ENCODE results near the gene SCARB1. TPM values are rescaled to one million over a fixed set of nuclear protein-coding genes. Genes with fewer than 3 reads are reported as not detected.

SCARB1 gene
- total RNA-seq, 1 donor from 2014 or later, result 25.8 TPM

DNA sequence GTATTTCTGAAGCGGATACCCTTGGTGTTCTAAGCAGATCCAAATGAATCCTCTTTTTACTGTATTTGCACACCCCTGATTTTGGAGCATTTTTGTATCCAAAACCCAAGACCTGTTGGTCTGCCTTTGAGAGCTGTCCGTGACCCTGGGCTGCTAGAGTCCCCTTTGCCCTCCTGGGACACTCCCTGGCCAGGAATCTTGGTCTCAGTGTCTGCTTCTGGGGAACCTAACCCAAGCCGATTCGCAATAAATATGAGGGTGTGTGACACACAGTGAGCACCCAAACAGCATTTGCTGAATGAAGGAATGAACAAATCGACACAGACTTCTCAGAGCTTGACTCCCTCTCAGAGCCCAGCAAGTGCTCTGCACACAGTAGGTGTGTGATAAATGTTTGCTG is 92.9 kb downstream of the SCARB1 start:
- H3K36me3 Mint-ChIP-seq (ENCODE audit: low read depth), result peaks cover 6% of the 10 kb centered on the region
- peaks cover 8% of the 10 kb centered on the region for H3K9me3 Mint-ChIP-seq
- intact Hi-C loops (cut with micrococcal nuclease), result loop anchor here (5.0 kb wide), 4 partner anchors 88 to 1053 kb away; no protein-coding TSS in a partner anchor
- no peak overlapping the region for H3K27ac Mint-ChIP-seq
- no peak for DNase-seq (ENCODE audit: low spot score)
- peaks cover 25% of the 10 kb centered on the region for H3K27me3 Mint-ChIP-seq (ENCODE audit: low read depth)
- no peak overlapping the region for H3K4me3 Mint-ChIP-seq (ENCODE audit: low read depth)
- peaks cover 30% of the 10 kb centered on the region for H3K4me1 Mint-ChIP-seq (ENCODE audit: low read depth)

DNA sequence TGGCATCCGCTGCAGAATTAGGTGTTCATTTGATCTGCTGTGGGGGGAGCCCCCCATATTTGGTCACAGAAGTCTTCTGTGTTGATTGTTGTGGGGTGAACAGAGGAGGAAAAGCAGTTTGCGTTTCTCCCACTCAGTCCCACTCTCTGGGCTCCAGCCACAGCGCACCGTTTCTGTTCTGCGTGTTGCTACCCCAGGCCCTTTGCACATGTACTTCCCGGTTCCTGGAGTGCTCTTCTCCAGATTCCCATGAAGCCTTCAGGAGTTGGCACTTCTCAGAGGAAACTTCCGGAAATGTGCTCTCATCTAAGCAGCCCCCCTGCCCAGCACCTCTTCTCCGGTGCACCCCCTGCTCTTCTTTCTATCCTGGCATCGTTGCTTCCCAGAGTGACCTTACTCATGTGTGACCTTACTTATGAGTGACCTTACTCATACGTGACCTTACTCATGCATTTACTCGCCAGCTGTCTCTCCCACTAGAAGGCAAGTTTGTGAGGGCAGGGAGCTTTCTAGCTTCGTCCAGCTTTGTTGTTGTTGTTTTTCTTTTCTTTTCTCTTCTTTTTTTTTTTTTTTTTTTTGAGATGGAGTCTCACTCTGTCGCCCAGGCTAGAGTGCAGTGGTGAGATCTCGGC is 93.7 kb downstream of the SCARB1 start:
- no peak overlapping the region for H3K4me3 Mint-ChIP-seq (ENCODE audit: low read depth)
- DNase-seq (ENCODE audit: low spot score), result no peak
- intact Hi-C loops (cut with micrococcal nuclease), result loop anchor here (5.0 kb wide), 4 partner anchors 88 to 1053 kb away; no protein-coding TSS in a partner anchor
- H3K27ac Mint-ChIP-seq, result no peak overlapping the region
- H3K36me3 Mint-ChIP-seq (ENCODE audit: low read depth), result peaks cover 3% of the 10 kb centered on the region
- peaks cover 8% of the 10 kb centered on the region for H3K9me3 Mint-ChIP-seq
- peaks cover 28% of the 10 kb centered on the region for H3K27me3 Mint-ChIP-seq (ENCODE audit: low read depth)
- peaks cover 24% of the 10 kb centered on the region for H3K4me1 Mint-ChIP-seq (ENCODE audit: low read depth)

DNA sequence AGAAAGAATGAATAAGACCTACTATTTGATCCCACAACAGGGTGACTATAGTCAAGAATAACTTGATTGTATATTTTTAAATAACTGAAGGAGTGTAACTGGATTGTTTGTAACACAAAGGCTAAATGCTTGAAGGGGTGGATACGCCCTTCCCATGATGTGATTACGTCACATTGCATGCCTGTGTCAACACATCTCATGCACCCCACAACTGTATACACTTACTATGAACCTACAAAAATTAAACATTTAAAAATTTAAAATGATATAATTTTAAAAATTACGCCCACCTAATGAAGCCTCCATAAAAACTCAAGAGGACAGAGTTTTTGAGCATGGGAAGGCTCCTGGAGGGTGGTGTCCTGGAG is 94.5 kb downstream of the SCARB1 start:
- Mint-ChIP-seq H3K9me3 (peaks cover 16% of the 10 kb centered on the region), H3K27ac (no peak overlapping the region), H3K36me3 (ENCODE audit: low read depth) (peaks cover 3% of the 10 kb centered on the region), H3K4me1 (ENCODE audit: low read depth) (peaks cover 18% of the 10 kb centered on the region), H3K4me3 (ENCODE audit: low read depth) (no peak overlapping the region), H3K27me3 (ENCODE audit: low read depth) (peaks cover 28% of the 10 kb centered on the region)
- DNase-seq (ENCODE audit: low spot score), result no peak
- intact Hi-C loops (cut with micrococcal nuclease), result no loop called here

DNA sequence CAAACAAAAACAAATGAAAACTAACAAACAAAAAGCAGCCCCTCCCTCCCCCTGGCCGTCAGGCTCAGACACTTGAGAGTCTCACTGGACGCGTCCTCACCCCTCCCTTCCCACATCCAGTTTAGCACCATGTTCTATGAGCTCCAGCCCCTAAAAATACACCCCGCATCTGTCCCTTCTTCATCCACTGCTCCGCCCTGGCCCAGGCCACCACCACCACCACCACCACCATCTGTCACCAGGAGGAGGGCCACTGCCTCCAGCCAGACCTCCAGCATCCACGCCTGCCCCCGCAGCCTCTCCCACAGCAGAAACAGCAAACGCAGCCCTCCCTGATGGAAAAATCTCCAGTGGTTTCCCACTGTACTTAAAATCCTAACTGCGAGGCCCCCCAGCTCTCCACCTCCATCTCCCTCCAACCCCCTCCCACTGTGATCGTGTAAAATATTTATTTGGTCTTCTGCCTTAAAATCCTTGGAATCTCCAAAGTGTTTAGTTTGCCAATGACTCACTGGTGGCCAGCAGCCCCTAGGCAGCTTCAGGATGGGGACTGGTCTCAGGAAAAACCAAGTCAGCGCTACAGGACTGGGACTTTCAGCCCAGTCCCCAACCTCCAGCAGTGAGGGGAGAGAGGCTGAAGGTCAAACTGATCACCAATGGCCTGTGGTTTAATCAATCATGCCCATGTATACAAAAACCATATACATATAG is 95.1 kb downstream of the SCARB1 start:
- Mint-ChIP-seq H3K4me3 (ENCODE audit: low read depth) (no peak overlapping the region), H3K36me3 (ENCODE audit: low read depth) (peaks cover 3% of the 10 kb centered on the region), H3K4me1 (ENCODE audit: low read depth) (peaks cover 14% of the 10 kb centered on the region), H3K27ac (no peak overlapping the region), H3K27me3 (ENCODE audit: low read depth) (peaks cover 28% of the 10 kb centered on the region), H3K9me3 (peaks cover 19% of the 10 kb centered on the region)
- DNase-seq (ENCODE audit: low spot score), result no peak
- intact Hi-C loops (cut with micrococcal nuclease), result no loop called here

DNA sequence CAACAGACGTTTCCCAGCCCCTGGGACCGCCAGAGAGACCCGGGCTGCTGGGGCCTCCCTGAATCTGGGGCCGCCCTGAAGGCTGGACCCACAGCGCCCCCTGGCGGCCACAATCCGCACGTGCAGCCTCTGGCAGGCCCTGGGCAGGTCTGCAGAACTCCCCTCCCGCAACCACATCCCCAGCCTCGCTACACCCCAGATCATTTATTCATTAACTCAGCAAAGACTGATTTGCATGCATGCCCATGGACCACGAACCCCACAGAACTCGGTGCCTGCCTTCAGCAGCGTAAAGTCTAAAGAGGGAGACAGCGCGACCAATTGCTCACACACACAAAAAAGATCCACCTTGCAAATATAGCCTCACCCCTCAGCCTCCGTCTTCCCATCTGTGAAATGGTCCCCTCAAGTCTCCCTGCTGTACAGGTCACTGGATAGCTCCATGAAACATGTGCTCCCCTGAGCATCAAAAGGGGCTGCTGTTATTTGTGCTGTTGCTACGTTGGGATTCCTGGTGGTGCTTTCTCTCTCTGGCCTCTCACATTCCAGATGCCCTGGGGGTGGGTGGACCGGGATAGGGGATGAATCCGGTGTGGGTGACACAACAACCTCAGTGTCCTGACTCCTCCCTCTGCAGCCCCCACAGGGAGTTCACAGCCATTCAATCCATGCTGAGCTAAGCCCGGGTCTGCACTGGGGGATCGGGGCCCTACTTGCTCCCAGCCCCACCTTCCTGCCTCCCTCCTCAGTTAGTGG is 96.4 kb downstream of the SCARB1 start:
- Mint-ChIP-seq H3K36me3 (ENCODE audit: low read depth) (peaks cover 3% of the 10 kb centered on the region), H3K9me3 (peaks cover 28% of the 10 kb centered on the region), H3K27me3 (ENCODE audit: low read depth) (peaks cover 24% of the 10 kb centered on the region), H3K4me3 (ENCODE audit: low read depth) (no peak overlapping the region), H3K27ac (no peak overlapping the region), H3K4me1 (ENCODE audit: low read depth) (peaks cover 23% of the 10 kb centered on the region)
- intact Hi-C loops (cut with micrococcal nuclease), result loop anchor here (1.0 to 2.0 kb wide), 4 partner anchors 168 to 731 kb away; partner anchors contain the start of gene NCOR2
- peak; percentile 73 for DNase-seq (ENCODE audit: low spot score)

DNA sequence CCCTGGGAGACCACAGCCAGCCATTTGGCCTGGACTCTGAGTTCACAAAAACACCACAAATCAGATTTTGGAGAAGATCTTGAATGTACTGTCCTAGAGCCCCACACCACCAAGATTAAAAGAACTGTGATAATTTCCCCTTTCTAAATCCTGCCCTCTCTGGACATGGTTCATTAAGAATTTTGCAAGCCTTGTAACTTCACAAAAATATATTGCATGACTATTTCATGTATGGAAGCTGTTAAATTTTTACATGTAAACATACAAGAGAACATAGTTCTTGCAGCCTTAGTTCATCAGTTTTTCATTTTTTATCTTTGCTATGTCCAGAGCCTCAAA is 97.0 kb downstream of the SCARB1 start:
- H3K4me3 Mint-ChIP-seq (ENCODE audit: low read depth), result no peak overlapping the region
- no peak overlapping the region for H3K27ac Mint-ChIP-seq
- peaks cover 28% of the 10 kb centered on the region for H3K9me3 Mint-ChIP-seq
- intact Hi-C loops (cut with micrococcal nuclease), result loop anchor here (1.0 to 2.0 kb wide), 4 partner anchors 168 to 730 kb away; partner anchors contain the start of gene NCOR2
- no peak for DNase-seq (ENCODE audit: low spot score)
- H3K4me1 Mint-ChIP-seq (ENCODE audit: low read depth), result peaks cover 26% of the 10 kb centered on the region
- peaks cover 3% of the 10 kb centered on the region for H3K36me3 Mint-ChIP-seq (ENCODE audit: low read depth)
- peaks cover 24% of the 10 kb centered on the region for H3K27me3 Mint-ChIP-seq (ENCODE audit: low read depth)

DNA sequence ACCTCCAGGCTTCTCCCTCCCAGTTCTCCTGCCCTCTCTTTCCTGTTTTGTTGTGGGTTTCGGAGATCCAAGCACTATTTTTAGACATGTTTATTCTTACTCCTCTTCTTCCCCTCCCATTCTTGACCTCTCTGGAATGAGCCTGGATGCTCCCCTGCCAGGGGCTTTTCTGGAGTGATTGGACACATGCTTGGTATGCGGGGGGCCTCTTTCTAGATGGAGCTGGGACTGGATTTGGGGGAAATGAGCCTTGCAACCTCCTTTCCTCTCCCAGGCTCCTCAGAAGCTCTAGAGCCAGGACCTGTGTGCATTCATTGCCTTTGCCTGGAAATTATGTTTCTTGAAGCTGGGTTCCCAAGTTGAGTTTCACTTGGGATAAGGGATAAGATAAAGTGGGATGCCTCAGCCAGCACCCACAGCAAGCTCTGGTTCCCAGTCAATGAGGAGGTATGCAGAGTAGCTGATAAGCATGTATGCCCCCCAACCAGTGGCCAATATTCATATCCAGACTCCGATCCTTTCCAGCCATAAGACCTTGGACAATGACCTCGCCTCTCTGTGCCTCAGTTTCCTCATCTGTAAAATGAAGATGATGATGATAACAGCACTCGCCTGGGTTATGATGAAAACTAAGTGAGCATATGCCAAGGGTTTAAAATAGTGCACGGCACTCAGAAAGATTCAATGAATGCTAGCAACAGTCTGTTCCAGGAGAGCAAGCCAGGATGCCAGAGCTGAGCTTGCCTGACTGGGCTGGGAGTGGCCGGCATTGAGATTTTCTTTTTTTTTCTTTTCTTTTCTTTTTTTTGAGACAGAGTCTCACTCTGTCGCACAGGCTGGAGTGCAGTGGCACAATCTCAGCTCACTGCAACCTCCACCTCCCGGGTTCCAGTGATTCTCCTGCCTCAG is 97.8 kb downstream of the SCARB1 start:
- peaks cover 32% of the 10 kb centered on the region for H3K4me1 Mint-ChIP-seq (ENCODE audit: low read depth)
- H3K4me3 Mint-ChIP-seq (ENCODE audit: low read depth), result no peak overlapping the region
- H3K36me3 Mint-ChIP-seq (ENCODE audit: low read depth), result peaks cover 3% of the 10 kb centered on the region
- no peak for DNase-seq (ENCODE audit: low spot score)
- peaks cover 20% of the 10 kb centered on the region for H3K27me3 Mint-ChIP-seq (ENCODE audit: low read depth)
- intact Hi-C loops (cut with micrococcal nuclease), result loop anchor here (2.0 kb wide), 3 partner anchors 167 to 417 kb away; partner anchors contain the start of gene NCOR2
- peaks cover 28% of the 10 kb centered on the region for H3K9me3 Mint-ChIP-seq
- no peak overlapping the region for H3K27ac Mint-ChIP-seq

DNA sequence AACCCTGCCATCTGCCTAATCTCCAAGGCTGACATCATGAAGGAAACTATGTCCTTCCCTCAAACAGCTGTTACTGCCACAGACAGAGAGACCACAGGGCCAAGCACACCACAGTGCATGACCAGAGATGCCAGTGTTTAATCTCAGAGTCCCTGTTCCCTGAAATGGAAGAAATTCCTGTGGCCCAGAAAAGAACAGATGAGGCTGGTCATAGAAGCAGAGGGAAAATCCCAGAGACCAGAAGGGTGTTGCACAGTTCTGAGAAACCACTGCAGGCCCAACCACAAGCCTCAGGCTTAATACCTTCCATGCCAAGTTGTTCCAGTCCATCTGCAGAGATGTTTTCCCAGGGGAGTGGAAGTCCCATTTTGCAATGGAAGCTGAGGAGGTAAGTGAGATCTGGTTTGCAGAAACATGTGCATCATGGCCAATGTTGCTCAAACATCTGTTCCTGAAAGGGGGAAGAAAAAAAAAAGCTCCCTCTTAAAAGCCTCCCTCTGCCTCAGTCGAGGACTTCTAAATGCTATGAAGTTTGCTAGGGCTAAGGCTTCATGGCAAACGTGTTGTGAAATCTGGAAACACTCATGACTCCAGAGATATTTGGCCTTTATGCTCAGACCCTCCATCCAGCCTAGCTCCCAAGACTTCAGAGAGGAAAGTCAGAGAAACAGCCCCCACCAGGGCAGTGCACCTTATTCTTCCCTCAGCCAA is 98.6 kb downstream of the SCARB1 start:
- intact Hi-C loops (cut with micrococcal nuclease), result no loop called here
- Mint-ChIP-seq H3K9me3 (peaks cover 28% of the 10 kb centered on the region), H3K4me3 (ENCODE audit: low read depth) (no peak overlapping the region), H3K27me3 (ENCODE audit: low read depth) (peaks cover 20% of the 10 kb centered on the region), H3K36me3 (ENCODE audit: low read depth) (peaks cover 3% of the 10 kb centered on the region), H3K27ac (no peak overlapping the region), H3K4me1 (ENCODE audit: low read depth) (peaks cover 32% of the 10 kb centered on the region)
- DNase-seq (ENCODE audit: low spot score), result no peak

DNA sequence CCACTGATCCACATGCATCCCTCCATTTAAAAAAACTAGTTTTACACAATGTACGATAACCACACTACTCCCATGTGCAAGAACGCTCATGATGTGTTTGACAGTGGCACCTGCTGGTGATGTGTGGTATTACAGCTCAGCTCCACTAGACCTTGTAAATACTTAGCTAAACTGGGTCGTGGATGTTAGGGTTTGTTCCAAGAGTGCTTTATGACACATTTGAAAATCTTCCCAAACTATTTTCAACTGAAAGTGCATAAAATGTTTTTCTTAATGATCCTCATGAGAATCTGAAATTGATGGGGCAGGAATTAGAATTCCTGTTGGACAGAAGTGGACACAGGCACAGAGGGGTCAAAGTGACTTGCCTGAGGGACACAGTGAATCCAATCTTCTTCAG is 99.2 kb downstream of the SCARB1 start:
- no peak for DNase-seq (ENCODE audit: low spot score)
- peaks cover 32% of the 10 kb centered on the region for H3K4me1 Mint-ChIP-seq (ENCODE audit: low read depth)
- peaks cover 28% of the 10 kb centered on the region for H3K9me3 Mint-ChIP-seq
- intact Hi-C loops (cut with micrococcal nuclease), result no loop called here
- H3K27ac Mint-ChIP-seq, result no peak overlapping the region
- H3K27me3 Mint-ChIP-seq (ENCODE audit: low read depth), result peaks cover 18% of the 10 kb centered on the region
- peaks cover 3% of the 10 kb centered on the region for H3K36me3 Mint-ChIP-seq (ENCODE audit: low read depth)
- no peak overlapping the region for H3K4me3 Mint-ChIP-seq (ENCODE audit: low read depth)

DNA sequence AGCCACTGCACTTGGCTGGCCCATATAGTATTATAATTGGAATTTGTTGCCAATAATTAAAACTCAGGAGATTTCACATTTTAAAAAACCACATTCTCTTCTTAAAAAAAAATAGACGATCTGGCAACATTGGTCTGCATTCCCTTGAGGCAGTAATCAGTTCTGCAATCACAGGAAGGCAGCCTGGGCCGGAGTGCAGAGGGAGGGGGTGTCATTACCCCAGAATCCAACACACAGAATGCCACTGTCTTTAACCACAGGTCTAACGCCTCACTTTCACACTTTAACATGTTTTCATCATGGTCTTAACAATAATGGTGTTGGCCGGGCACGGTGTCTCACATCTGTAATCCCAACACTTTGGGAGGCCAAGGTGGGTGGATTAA is 100.1 kb downstream of the SCARB1 start:
- intact Hi-C loops (cut with micrococcal nuclease), result no loop called here
- Mint-ChIP-seq H3K9me3 (peaks cover 28% of the 10 kb centered on the region), H3K27me3 (ENCODE audit: low read depth) (peaks cover 15% of the 10 kb centered on the region), H3K4me1 (ENCODE audit: low read depth) (peaks cover 32% of the 10 kb centered on the region), H3K27ac (no peak overlapping the region), H3K36me3 (ENCODE audit: low read depth) (peaks cover 3% of the 10 kb centered on the region), H3K4me3 (ENCODE audit: low read depth) (no peak overlapping the region)
- DNase-seq (ENCODE audit: low spot score), result no peak

DNA sequence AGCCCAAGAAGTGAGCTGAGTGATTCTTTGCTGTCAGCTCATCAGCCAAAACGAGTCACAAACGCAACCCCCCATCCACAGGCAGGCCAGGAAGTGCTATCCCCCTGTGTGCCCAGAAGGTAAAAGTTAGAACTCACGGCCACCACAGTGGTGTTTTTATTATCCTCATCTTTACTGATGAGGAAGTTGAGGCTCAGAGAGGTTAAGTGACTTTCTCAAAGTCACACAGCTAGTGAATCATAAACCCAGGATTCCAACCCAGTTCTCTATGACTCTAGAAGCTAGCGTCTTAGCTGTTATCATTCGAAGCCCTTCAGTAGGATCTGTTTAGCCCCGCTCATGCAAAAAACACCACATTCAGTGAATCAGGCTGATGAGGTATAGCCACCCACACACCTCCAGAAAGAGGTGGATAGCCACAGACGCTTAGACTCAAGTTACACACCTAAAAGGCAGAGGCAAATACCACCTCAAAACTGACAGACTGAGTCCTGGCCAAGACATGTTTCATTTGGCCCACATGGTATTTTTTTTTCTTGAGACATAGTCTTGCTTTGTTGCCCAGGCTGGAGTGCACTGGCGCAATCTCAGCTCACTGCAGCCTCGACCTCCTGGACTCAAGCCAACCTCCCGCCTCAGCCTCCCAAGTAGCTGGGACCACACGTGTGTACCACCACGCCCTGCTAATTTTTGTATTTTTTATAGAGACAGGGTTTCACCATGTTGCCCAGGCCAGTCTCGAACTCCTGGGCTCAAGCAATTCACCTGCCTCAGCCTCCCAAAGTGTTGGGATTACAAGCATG is 100.7 kb downstream of the SCARB1 start:
- DNase-seq (ENCODE audit: low spot score), result no peak

More for the DNA sequence above, 100.7 kb downstream of the SCARB1 start:
- H3K4me1 Mint-ChIP-seq (ENCODE audit: low read depth), result peaks cover 32% of the 10 kb centered on the region
- peaks cover 15% of the 10 kb centered on the region for H3K27me3 Mint-ChIP-seq (ENCODE audit: low read depth)
- intact Hi-C loops (cut with micrococcal nuclease), result no loop called here
- H3K27ac Mint-ChIP-seq, result no peak overlapping the region
- no peak overlapping the region for H3K4me3 Mint-ChIP-seq (ENCODE audit: low read depth)
- H3K9me3 Mint-ChIP-seq, result peaks cover 28% of the 10 kb centered on the region
- H3K36me3 Mint-ChIP-seq (ENCODE audit: low read depth), result peaks cover 3% of the 10 kb centered on the region
